H1 (cell line): ENCODE results near the gene NIFK. TPM values are rescaled to one million over a fixed set of nuclear protein-coding genes. Genes with fewer than 3 reads are reported as not detected.

Experiments used
- CTCF ChIA-PET: fragments of 300-600 bp; sonication (Branson Sonifier 250); formaldehyde crosslinking; loops from one replicate; lab custom pipeline; 2021; ENCODE audit not compliant: partially characterized antibody; lab: Charles Lee
- POLR2A ChIA-PET: fragments of 300-600 bp; sonication (Branson Sonifier 250); formaldehyde crosslinking; loops from one replicate; lab custom pipeline; 2021; ENCODE audit warnings: inconsistent platforms; ENCODE audit not compliant: partially characterized antibody; lab: Charles Lee
- DNase-seq, 2 experiments: peaks; one replicate each; pipeline versions ENCODE4 v3.0.0 to v3.0.0-alpha.2; 2010 to 2022; ENCODE audit warnings: low spot score in 2 of 2, low read depth in 1 of 2, mixed read lengths in 1 of 2
- FAIRE-seq: peaks from 2 replicates; lab custom pipeline; 2011; peaks lifted over from hg19 to GRCh38; lab: Jason Lieb, UNC
- H2AFZ ChIP-seq: 2 replicates; pipeline ENCODE4 v1.8.1; 2012; ENCODE audit warnings: low read length, inconsistent platforms
- H2AK5ac ChIP-seq: 2 replicates; pipeline ENCODE4 v1.6.1; 2013; ENCODE audit warnings: low read depth, low read length
- H2BK120ac ChIP-seq: replicated peaks from 2 replicates; pipeline ENCODE3; 2013; ENCODE audit warnings: low read depth, low read length, inconsistent platforms
- H2BK12ac ChIP-seq: 2 replicates; pipeline ENCODE4 v1.6.1; 2013; ENCODE audit warnings: low read depth, low read length
- H2BK15ac ChIP-seq: 2 replicates; pipeline ENCODE4 v1.6.1; 2013; ENCODE audit warnings: low read length
- H2BK20ac ChIP-seq: 2 replicates; pipeline ENCODE4 v1.6.1; 2013; ENCODE audit warnings: low read length
- H2BK5ac ChIP-seq: 2 replicates; pipeline ENCODE4 v1.6.1; 2013; ENCODE audit warnings: low read depth, low read length
- H3K14ac ChIP-seq: 2 replicates; pipeline ENCODE4 v1.6.1; 2013; ENCODE audit warnings: inconsistent platforms; ENCODE audit not compliant: insufficient read length
- H3K18ac ChIP-seq: 2 replicates; pipeline ENCODE4 v1.6.1; 2013; ENCODE audit warnings: low read length; ENCODE audit errors: extremely low read depth
- H3K23ac ChIP-seq: 2 replicates; pipeline ENCODE4 v1.6.1; 2013; ENCODE audit warnings: inconsistent platforms; ENCODE audit not compliant: insufficient read length
- H3K23me2 ChIP-seq: 2 replicates; pipeline ENCODE4 v1.6.1; 2013; ENCODE audit warnings: low read depth, low read length
- H3K27ac ChIP-seq: 2 replicates; pipeline ENCODE4 v1.6.1; 2011; ENCODE audit warnings: low read depth, low read length, inconsistent platforms
- H3K27me3 ChIP-seq, 4 experiments: replicated peaks in 1 of 4; 1 replicate in 1 of 4; 2 replicates in 3 of 4; pipeline versions ENCODE4 v1.6.1 to v1.8.1; 2011 to 2013; ENCODE audit warnings: low read length in 3 of 4, mild to moderate bottlenecking in 3 of 4, inconsistent platforms in 2 of 4, mixed read lengths in 2 of 4, moderate library complexity in 1 of 4; ENCODE audit not compliant: control insufficient read depth in 3 of 4, insufficient read depth in 3 of 4; ENCODE audit errors: extremely low read depth in 1 of 4
- H3K36me3 ChIP-seq, 4 experiments: 2 replicates each; pipeline versions ENCODE4 v1.6.1 to v1.8.1; 2011 to 2013; ENCODE audit warnings: mild to moderate bottlenecking in 4 of 4, low read length in 3 of 4, moderate library complexity in 2 of 4, control low read depth in 1 of 4, inconsistent platforms in 1 of 4; ENCODE audit not compliant: insufficient read depth in 4 of 4, control insufficient read depth in 2 of 4
- H3K4ac ChIP-seq: replicated peaks from 2 replicates; pipeline ENCODE3; 2013; ENCODE audit warnings: low read length, low read depth, mixed read lengths, inconsistent platforms; ENCODE audit not compliant: insufficient read length
- H3K4me1 ChIP-seq, 4 experiments: replicated peaks in 1 of 4; 1 replicate in 1 of 4; 2 replicates in 3 of 4; pipeline versions ENCODE4 v1.6.1 to v1.8.1; 2011 to 2013; ENCODE audit warnings: low read length in 3 of 4, inconsistent platforms in 2 of 4, mixed read lengths in 1 of 4; ENCODE audit not compliant: insufficient read depth in 4 of 4, control insufficient read depth in 3 of 4
- H3K4me2 ChIP-seq, 2 experiments: 2 replicates each; pipeline versions ENCODE4 v1.6.1 to v1.8.1; 2011 to 2013; ENCODE audit warnings: low read depth in 2 of 2, low read length in 2 of 2, control low read depth in 1 of 2, inconsistent platforms in 1 of 2, mild to moderate bottlenecking in 1 of 2; ENCODE audit not compliant: insufficient read depth in 1 of 2
- H3K4me3 ChIP-seq, 4 experiments: fragments of 200-600, 300-600 bp in 1 of 4; sonication (generic), shearing (Covaris generic), sonication (Bioruptor Twin) in 1 of 4; 2 replicates each; pipeline versions ENCODE4 v1.5.1 to v1.8.1; 2011 to 2016; ENCODE audit warnings: low read length in 4 of 4, low read depth in 3 of 4, control low read depth in 2 of 4, inconsistent platforms in 2 of 4, mild to moderate bottlenecking in 2 of 4, mixed read lengths in 1 of 4, moderate library complexity in 1 of 4; ENCODE audit not compliant: insufficient read depth in 2 of 4; ENCODE audit errors: extremely low read depth in 1 of 4
- H3K56ac ChIP-seq: replicated peaks from 2 replicates; pipeline ENCODE3; 2013; ENCODE audit warnings: low read depth, mild to moderate bottlenecking, mixed read lengths, low read length, inconsistent platforms; ENCODE audit not compliant: insufficient read length
- H3K79me1 ChIP-seq: 2 replicates; pipeline ENCODE4 v1.6.1; 2013; ENCODE audit warnings: low read depth, low read length, control low read depth
- H3K79me2 ChIP-seq, 2 experiments: 2 replicates each; pipeline versions ENCODE4 v1.6.1 to v1.8.1; 2012 to 2013; ENCODE audit warnings: low read length in 2 of 2, mild to moderate bottlenecking in 2 of 2, inconsistent platforms in 1 of 2; ENCODE audit not compliant: insufficient read depth in 2 of 2, control insufficient read depth in 1 of 2
- H3K9ac ChIP-seq, 4 experiments: replicated peaks in 1 of 4; 1 replicate in 1 of 4; 2 replicates in 3 of 4; pipeline versions ENCODE4 v1.6.1 to v1.8.1; 2011 to 2013; ENCODE audit warnings: low read depth in 3 of 4, low read length in 3 of 4, control low read depth in 2 of 4, mild to moderate bottlenecking in 2 of 4, moderate library complexity in 2 of 4, inconsistent platforms in 1 of 4; ENCODE audit errors: extremely low read depth in 1 of 4
- H3K9me3 ChIP-seq, 2 experiments: 2 replicates each; pipeline versions ENCODE4 v1.6.1 to v1.8.1; 2012 to 2013; ENCODE audit warnings: mild to moderate bottlenecking in 2 of 2, moderate library complexity in 2 of 2, control low read depth in 1 of 2, inconsistent platforms in 1 of 2, low read depth in 1 of 2, low read length in 1 of 2, mixed read lengths in 1 of 2; ENCODE audit not compliant: insufficient read depth in 2 of 2
- H4K20me1 ChIP-seq, 2 experiments: replicated peaks in 1 of 2; 2 replicates each; pipeline versions ENCODE3 to v1.8.1; 2011 to 2013; ENCODE audit warnings: inconsistent platforms in 2 of 2, low read length in 2 of 2, mild to moderate bottlenecking in 1 of 2; ENCODE audit not compliant: insufficient read depth in 2 of 2, control insufficient read depth in 1 of 2
- H4K5ac ChIP-seq: 2 replicates; pipeline ENCODE4 v1.6.1; 2013; ENCODE audit warnings: low read length, low read depth, mixed read lengths, inconsistent platforms; ENCODE audit not compliant: insufficient read length
- H4K8ac ChIP-seq: 2 replicates; pipeline ENCODE4 v1.8.0; 2013; ENCODE audit warnings: mild to moderate bottlenecking, moderate library complexity, low read length, inconsistent platforms; ENCODE audit not compliant: insufficient read depth; ENCODE audit errors: extremely low read depth
- H4K91ac ChIP-seq: replicated peaks from 2 replicates; pipeline ENCODE3; 2013; ENCODE audit warnings: low read length, mixed read lengths, inconsistent platforms; ENCODE audit not compliant: insufficient read length
- CBX5 ChIP-seq: fragments of 300-800, 300-1000 bp; sonication (generic); IDR thresholded peaks from 2 replicates; pipeline ENCODE4 v1.7.1; 2016; ENCODE audit warnings: antibody characterized with exemption, low read length, low read depth
- CREB1 ChIP-seq: IDR thresholded peaks from 2 replicates; pipeline ENCODE4 v1.6.1; 2012; ENCODE audit warnings: inconsistent platforms
- JUN ChIP-seq: IDR thresholded peaks from 2 replicates; pipeline ENCODE4 v1.6.1; 2011; ENCODE audit warnings: low read depth, mild to moderate bottlenecking, improper control_type of control experiment, low read length
- POLR2A ChIP-seq, 2 experiments: IDR thresholded peaks; 1 replicate in 1 of 2; 2 replicates in 1 of 2; pipeline ENCODE4 v1.6.1; 2011; ENCODE audit warnings: low read depth in 2 of 2, low read length in 2 of 2, mild to moderate bottlenecking in 2 of 2; ENCODE audit errors: control extremely low read depth in 1 of 2
- POLR2AphosphoS5 ChIP-seq: IDR thresholded peaks from 2 replicates; pipeline ENCODE4 v1.6.1; 2011; ENCODE audit warnings: low read depth, low read length
- SIN3A ChIP-seq, 2 experiments: IDR thresholded peaks in 1 of 2; conservative IDR thresholded peaks in 1 of 2; 2 replicates each; pipeline ENCODE4 v1.6.1; 2011 to 2012; ENCODE audit warnings: low read length in 2 of 2, improper control_type of control experiment in 1 of 2, low read depth in 1 of 2, mild to moderate bottlenecking in 1 of 2
- SIX5 ChIP-seq: IDR thresholded peaks from 2 replicates; pipeline ENCODE4 v1.6.1; 2011; ENCODE audit warnings: mild to moderate bottlenecking, low read depth, low read length
- SP2 ChIP-seq: IDR thresholded peaks from 2 replicates; pipeline ENCODE4 v1.6.1; 2012; ENCODE audit warnings: mild to moderate bottlenecking, low read length, inconsistent platforms
- SUZ12 ChIP-seq: fragments of 200-600 bp; sonication (generic); IDR thresholded peaks from 2 replicates; pipeline ENCODE4 v1.6.1; 2012; ENCODE audit warnings: mild to moderate bottlenecking, inconsistent platforms, low read length, moderate library complexity, mixed read lengths
- TAF1 ChIP-seq: IDR thresholded peaks from 2 replicates; pipeline ENCODE4 v1.6.1; 2011; ENCODE audit warnings: mild to moderate bottlenecking, low read depth, low read length
- WGBS, 2 experiments: shearing (Covaris generic) in 1 of 2; methylation state at CpG; one replicate each; pipeline versions ENCODE4 v1.1.6 to v1.1.7; 2013 to 2015; ENCODE audit warnings: low lambda C conversion rate in 2 of 2, mixed read lengths in 2 of 2, inconsistent platforms in 1 of 2, low coverage in 1 of 2, missing lambda C conversion rate in 1 of 2; ENCODE audit not compliant: insufficient replicate concordance in 2 of 2, insufficient coverage in 1 of 2, insufficient read length in 1 of 2; ENCODE audit errors: extremely low coverage in 1 of 2, missing lambda C conversion rate in 1 of 2; 5-methylcytosine and 5-hydroxymethylcytosine counted together
- polyA plus RNA-seq, 7 experiments: library from polyadenylated mRNA; depleted of rRNA in 3 of 7; stranded (reverse) in 5 of 7; unstranded in 2 of 7; fragments of >200 nt in 5 of 7; fragments of 200-250 nt in 2 of 7; gene quantifications; 1 replicate in 5 of 7; 2 replicates in 1 of 7; 4 replicates in 1 of 7; pipeline versions ENCODE4 v1.2.1 to v1.2.3, GENCODE V29; 2011 to 2013; ENCODE audit warnings: missing spikeins in 2 of 7, mixed read lengths in 2 of 7
- total RNA-seq: library from RNA; stranded (reverse); fragmentation: NEBNext Ultra II Directional; extraction: Animal tissue kit (Norgen Biotek cat#: 25700); gene quantifications from 2 replicates; pipeline ENCODE4 v1.2.1, GENCODE V29; 2021
- TF ChIP-seq, protein P1 (sequence below): IDR thresholded peaks from 2 replicates; pipeline ENCODE4 v1.6.1; 2012; ENCODE audit warnings: low read length, inconsistent platforms

Gene NIFK
- total and polyA plus RNA-seq, 2 of the 8 experiments (the other 6 are each of a cell fraction or from before 2014, with no cell fraction given): 24.4 to 117 TPM

DNA sequence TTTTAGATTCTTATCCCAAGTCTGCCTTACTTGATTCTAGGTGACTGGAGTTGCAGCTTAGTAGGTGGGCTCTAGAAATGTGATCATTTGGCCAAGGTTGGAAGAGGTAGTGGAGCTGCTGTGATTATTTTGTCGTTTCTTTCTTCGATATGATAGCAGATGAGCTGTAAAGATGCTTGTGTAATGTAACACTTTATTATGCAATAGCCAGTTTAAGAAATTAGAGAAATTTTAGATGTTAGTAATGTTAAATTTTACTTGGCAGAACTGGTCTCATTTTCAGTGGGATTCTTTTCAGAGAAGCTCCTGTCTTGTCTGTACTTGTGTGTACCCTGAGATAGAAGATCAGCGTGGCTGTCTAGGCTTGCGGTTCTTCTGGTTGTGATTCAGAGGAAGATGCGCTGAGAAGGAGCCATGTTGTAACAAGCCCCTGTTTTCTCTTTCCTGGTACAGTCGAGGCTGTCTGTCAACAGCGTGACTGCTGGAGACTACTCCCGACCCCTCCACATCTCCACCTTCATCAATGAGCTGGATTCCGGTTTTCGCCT lies 28.1 kb upstream of the NIFK start:
- Histone ChIP-seq H3K4me2 (no peak overlapping the region), H3K23me2 (no peaks in the 10 kb centered on the region), H3K27ac (no peak overlapping the region), H3K79me1 (no peaks in the 10 kb centered on the region), H2BK15ac (no peak overlapping the region), H3K4me3 (no peak overlapping the region), H2BK20ac (no peak overlapping the region), H2BK5ac (no peak overlapping the region), H2AK5ac (no peak overlapping the region), H4K5ac (no peak overlapping the region), H3K14ac (no peak overlapping the region), H3K27me3 (no peaks in the 10 kb centered on the region), H4K91ac (no peak overlapping the region), H3K79me2 (peaks cover 0 to 5% of the 10 kb centered on the region in 2 experiments; a peak in 2 of 4 replicates), H3K4ac (no peak overlapping the region), H4K20me1 (peaks cover 0 to 2% of the 10 kb centered on the region in 2 experiments), H3K23ac (no peak overlapping the region), H3K36me3 (peaks cover 30 to 82% (median 63%) of the 10 kb centered on the region in 4 experiments), H3K9ac (no peak overlapping the region), H4K8ac (no peak overlapping the region), H3K18ac (no peak overlapping the region), H3K9me3 (no peaks in the 10 kb centered on the region), H2BK12ac (no peak overlapping the region), H2AFZ (no peak overlapping the region), H2BK120ac (no peak overlapping the region), H3K56ac (no peak overlapping the region), H3K4me1 (no peaks in the 10 kb centered on the region)
- CTCF ChIA-PET: no interaction called here
- FAIRE-seq (no peak), DNase-seq (no peak)
- POLR2A ChIA-PET: interaction anchor here (0.8 to 2.4 kb wide), 3 partner anchors 9 to 116 kb away, joined by 3 to 6 read pairs (median 3); partner anchors contain the start of genes NIFK and TSN
- TF ChIP-seq SP2 (no peak), SUZ12 (no peak), POLR2A (IDR thresholded peaks at IDR 0.05; ENCODE audit: control extremely low read depth in 1 of 2, low read depth in 2 of 2, low read length in 2 of 2) (no peak), JUN (no peak), TAF1 (no peak), SIN3A (conservative IDR thresholded peaks at IDR 0.05 in 1 of 2, IDR thresholded peaks at IDR 0.05 in 1 of 2; ENCODE audit: low read depth in 1 of 2, low read length in 2 of 2) (no peak), POLR2AphosphoS5 (no peak), CREB1 (no peak), CBX5 (no peak), SIX5 (no peak)
- TF ChIP-seq, protein P1, sequence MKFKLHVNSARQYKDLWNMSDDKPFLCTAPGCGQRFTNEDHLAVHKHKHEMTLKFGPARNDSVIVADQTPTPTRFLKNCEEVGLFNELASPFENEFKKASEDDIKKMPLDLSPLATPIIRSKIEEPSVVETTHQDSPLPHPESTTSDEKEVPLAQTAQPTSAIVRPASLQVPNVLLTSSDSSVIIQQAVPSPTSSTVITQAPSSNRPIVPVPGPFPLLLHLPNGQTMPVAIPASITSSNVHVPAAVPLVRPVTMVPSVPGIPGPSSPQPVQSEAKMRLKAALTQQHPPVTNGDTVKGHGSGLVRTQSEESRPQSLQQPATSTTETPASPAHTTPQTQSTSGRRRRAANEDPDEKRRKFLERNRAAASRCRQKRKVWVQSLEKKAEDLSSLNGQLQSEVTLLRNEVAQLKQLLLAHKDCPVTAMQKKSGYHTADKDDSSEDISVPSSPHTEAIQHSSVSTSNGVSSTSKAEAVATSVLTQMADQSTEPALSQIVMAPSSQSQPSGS: no peak
- WGBS, 2 experiments: 91% methylated on average over 10 of the region's 10 CpGs; no CpG with 5 or more reads in 1 of the 2 experiments
